H1 (cell line): Measurements from ENCODE around the gene KLHL29. TPM values are rescaled to one million over a fixed set of nuclear protein-coding genes. Genes with fewer than 3 reads are reported as not detected.

ENCODE experiments used
- CTCF ChIA-PET: fragments of 300-600 bp; sonication (Branson Sonifier 250); formaldehyde crosslinking; loops from one replicate; lab custom pipeline; 2021; ENCODE audit not compliant: partially characterized antibody; lab: Charles Lee
- POLR2A ChIA-PET: fragments of 300-600 bp; sonication (Branson Sonifier 250); formaldehyde crosslinking; loops from one replicate; lab custom pipeline; 2021; ENCODE audit warnings: inconsistent platforms; ENCODE audit not compliant: partially characterized antibody; lab: Charles Lee
- DNase-seq, 2 experiments: peaks; one replicate each; pipeline versions ENCODE4 v3.0.0 to v3.0.0-alpha.2; 2010 to 2022; ENCODE audit warnings: low spot score in 2 of 2, low read depth in 1 of 2, mixed read lengths in 1 of 2
- FAIRE-seq: peaks from 2 replicates; lab custom pipeline; 2011; peaks lifted over from hg19 to GRCh38; lab: Jason Lieb, UNC
- H2AFZ ChIP-seq: 2 replicates; pipeline ENCODE4 v1.8.1; 2012; ENCODE audit warnings: low read length, inconsistent platforms
- H2AK5ac ChIP-seq: 2 replicates; pipeline ENCODE4 v1.6.1; 2013; ENCODE audit warnings: low read depth, low read length
- H2BK120ac ChIP-seq: replicated peaks from 2 replicates; pipeline ENCODE3; 2013; ENCODE audit warnings: low read depth, low read length, inconsistent platforms
- H2BK12ac ChIP-seq: 2 replicates; pipeline ENCODE4 v1.6.1; 2013; ENCODE audit warnings: low read depth, low read length
- H2BK15ac ChIP-seq: 2 replicates; pipeline ENCODE4 v1.6.1; 2013; ENCODE audit warnings: low read length
- H2BK20ac ChIP-seq: 2 replicates; pipeline ENCODE4 v1.6.1; 2013; ENCODE audit warnings: low read length
- H2BK5ac ChIP-seq: 2 replicates; pipeline ENCODE4 v1.6.1; 2013; ENCODE audit warnings: low read depth, low read length
- H3K14ac ChIP-seq: 2 replicates; pipeline ENCODE4 v1.6.1; 2013; ENCODE audit warnings: inconsistent platforms; ENCODE audit not compliant: insufficient read length
- H3K18ac ChIP-seq: 2 replicates; pipeline ENCODE4 v1.6.1; 2013; ENCODE audit warnings: low read length; ENCODE audit errors: extremely low read depth
- H3K23ac ChIP-seq: 2 replicates; pipeline ENCODE4 v1.6.1; 2013; ENCODE audit warnings: inconsistent platforms; ENCODE audit not compliant: insufficient read length
- H3K23me2 ChIP-seq: 2 replicates; pipeline ENCODE4 v1.6.1; 2013; ENCODE audit warnings: low read depth, low read length
- H3K27ac ChIP-seq: 2 replicates; pipeline ENCODE4 v1.6.1; 2011; ENCODE audit warnings: low read depth, low read length, inconsistent platforms
- H3K27me3 ChIP-seq, 4 experiments: replicated peaks in 1 of 4; 1 replicate in 1 of 4; 2 replicates in 3 of 4; pipeline versions ENCODE4 v1.6.1 to v1.8.1; 2011 to 2013; ENCODE audit warnings: low read length in 3 of 4, mild to moderate bottlenecking in 3 of 4, inconsistent platforms in 2 of 4, mixed read lengths in 2 of 4, moderate library complexity in 1 of 4; ENCODE audit not compliant: control insufficient read depth in 3 of 4, insufficient read depth in 3 of 4; ENCODE audit errors: extremely low read depth in 1 of 4
- H3K36me3 ChIP-seq, 4 experiments: 2 replicates each; pipeline versions ENCODE4 v1.6.1 to v1.8.1; 2011 to 2013; ENCODE audit warnings: mild to moderate bottlenecking in 4 of 4, low read length in 3 of 4, moderate library complexity in 2 of 4, control low read depth in 1 of 4, inconsistent platforms in 1 of 4; ENCODE audit not compliant: insufficient read depth in 4 of 4, control insufficient read depth in 2 of 4
- H3K4ac ChIP-seq: replicated peaks from 2 replicates; pipeline ENCODE3; 2013; ENCODE audit warnings: low read length, low read depth, mixed read lengths, inconsistent platforms; ENCODE audit not compliant: insufficient read length
- H3K4me1 ChIP-seq, 4 experiments: replicated peaks in 1 of 4; 1 replicate in 1 of 4; 2 replicates in 3 of 4; pipeline versions ENCODE4 v1.6.1 to v1.8.1; 2011 to 2013; ENCODE audit warnings: low read length in 3 of 4, inconsistent platforms in 2 of 4, mixed read lengths in 1 of 4; ENCODE audit not compliant: insufficient read depth in 4 of 4, control insufficient read depth in 3 of 4
- H3K4me2 ChIP-seq, 2 experiments: 2 replicates each; pipeline versions ENCODE4 v1.6.1 to v1.8.1; 2011 to 2013; ENCODE audit warnings: low read depth in 2 of 2, low read length in 2 of 2, control low read depth in 1 of 2, inconsistent platforms in 1 of 2, mild to moderate bottlenecking in 1 of 2; ENCODE audit not compliant: insufficient read depth in 1 of 2
- H3K4me3 ChIP-seq, 4 experiments: fragments of 200-600, 300-600 bp in 1 of 4; sonication (generic), shearing (Covaris generic), sonication (Bioruptor Twin) in 1 of 4; 2 replicates each; pipeline versions ENCODE4 v1.5.1 to v1.8.1; 2011 to 2016; ENCODE audit warnings: low read length in 4 of 4, low read depth in 3 of 4, control low read depth in 2 of 4, inconsistent platforms in 2 of 4, mild to moderate bottlenecking in 2 of 4, mixed read lengths in 1 of 4, moderate library complexity in 1 of 4; ENCODE audit not compliant: insufficient read depth in 2 of 4; ENCODE audit errors: extremely low read depth in 1 of 4
- H3K56ac ChIP-seq: replicated peaks from 2 replicates; pipeline ENCODE3; 2013; ENCODE audit warnings: low read depth, mild to moderate bottlenecking, mixed read lengths, low read length, inconsistent platforms; ENCODE audit not compliant: insufficient read length
- H3K79me1 ChIP-seq: 2 replicates; pipeline ENCODE4 v1.6.1; 2013; ENCODE audit warnings: low read depth, low read length, control low read depth
- H3K79me2 ChIP-seq, 2 experiments: 2 replicates each; pipeline versions ENCODE4 v1.6.1 to v1.8.1; 2012 to 2013; ENCODE audit warnings: low read length in 2 of 2, mild to moderate bottlenecking in 2 of 2, inconsistent platforms in 1 of 2; ENCODE audit not compliant: insufficient read depth in 2 of 2, control insufficient read depth in 1 of 2
- H3K9ac ChIP-seq, 4 experiments: replicated peaks in 1 of 4; 1 replicate in 1 of 4; 2 replicates in 3 of 4; pipeline versions ENCODE4 v1.6.1 to v1.8.1; 2011 to 2013; ENCODE audit warnings: low read depth in 3 of 4, low read length in 3 of 4, control low read depth in 2 of 4, mild to moderate bottlenecking in 2 of 4, moderate library complexity in 2 of 4, inconsistent platforms in 1 of 4; ENCODE audit errors: extremely low read depth in 1 of 4
- H3K9me3 ChIP-seq, 2 experiments: 2 replicates each; pipeline versions ENCODE4 v1.6.1 to v1.8.1; 2012 to 2013; ENCODE audit warnings: mild to moderate bottlenecking in 2 of 2, moderate library complexity in 2 of 2, control low read depth in 1 of 2, inconsistent platforms in 1 of 2, low read depth in 1 of 2, low read length in 1 of 2, mixed read lengths in 1 of 2; ENCODE audit not compliant: insufficient read depth in 2 of 2
- H4K20me1 ChIP-seq, 2 experiments: replicated peaks in 1 of 2; 2 replicates each; pipeline versions ENCODE3 to v1.8.1; 2011 to 2013; ENCODE audit warnings: inconsistent platforms in 2 of 2, low read length in 2 of 2, mild to moderate bottlenecking in 1 of 2; ENCODE audit not compliant: insufficient read depth in 2 of 2, control insufficient read depth in 1 of 2
- H4K5ac ChIP-seq: 2 replicates; pipeline ENCODE4 v1.6.1; 2013; ENCODE audit warnings: low read length, low read depth, mixed read lengths, inconsistent platforms; ENCODE audit not compliant: insufficient read length
- H4K8ac ChIP-seq: 2 replicates; pipeline ENCODE4 v1.8.0; 2013; ENCODE audit warnings: mild to moderate bottlenecking, moderate library complexity, low read length, inconsistent platforms; ENCODE audit not compliant: insufficient read depth; ENCODE audit errors: extremely low read depth
- H4K91ac ChIP-seq: replicated peaks from 2 replicates; pipeline ENCODE3; 2013; ENCODE audit warnings: low read length, mixed read lengths, inconsistent platforms; ENCODE audit not compliant: insufficient read length
- ATF2 ChIP-seq: IDR thresholded peaks from 2 replicates; pipeline ENCODE4 v1.6.1; 2012; ENCODE audit warnings: low read length, inconsistent platforms
- CBX8 ChIP-seq: fragments of 300-800, 300-1000 bp; sonication (generic); IDR thresholded peaks from 2 replicates; pipeline ENCODE4 v1.7.1; 2016; ENCODE audit warnings: low read depth, low read length, borderline replicate concordance
- GTF2F1 ChIP-seq: IDR thresholded peaks from 2 replicates; pipeline ENCODE4 v1.6.1; 2012; ENCODE audit warnings: low read depth, low read length, improper control_type of control experiment, borderline replicate concordance
- RNF2 ChIP-seq: fragments of 200-900, 300-1000 bp; sonication (generic); IDR thresholded peaks from 2 replicates; pipeline ENCODE4 v1.7.1; 2016; ENCODE audit warnings: borderline replicate concordance, low read depth, mild to moderate bottlenecking, antibody characterized with exemption, low read length; ENCODE audit not compliant: poor library complexity, severe bottlenecking; ENCODE audit errors: missing control alignments
- RXRA ChIP-seq: IDR thresholded peaks from 2 replicates; pipeline ENCODE4 v1.6.1; 2011; ENCODE audit warnings: low read depth, mild to moderate bottlenecking, low read length, moderate library complexity; ENCODE audit not compliant: insufficient read depth
- SIN3A ChIP-seq, 2 experiments: IDR thresholded peaks in 1 of 2; conservative IDR thresholded peaks in 1 of 2; 2 replicates each; pipeline ENCODE4 v1.6.1; 2011 to 2012; ENCODE audit warnings: low read length in 2 of 2, improper control_type of control experiment in 1 of 2, low read depth in 1 of 2, mild to moderate bottlenecking in 1 of 2
- SIX5 ChIP-seq: IDR thresholded peaks from 2 replicates; pipeline ENCODE4 v1.6.1; 2011; ENCODE audit warnings: mild to moderate bottlenecking, low read depth, low read length
- SP1 ChIP-seq: IDR thresholded peaks from 2 replicates; pipeline ENCODE4 v1.6.1; 2011; ENCODE audit warnings: low read depth, low read length
- USF2 ChIP-seq: IDR thresholded peaks from 2 replicates; pipeline ENCODE4 v1.6.1; 2011; ENCODE audit warnings: low read length, improper control_type of control experiment
- WGBS, 2 experiments: shearing (Covaris generic) in 1 of 2; methylation state at CpG; one replicate each; pipeline versions ENCODE4 v1.1.6 to v1.1.7; 2013 to 2015; ENCODE audit warnings: low lambda C conversion rate in 2 of 2, mixed read lengths in 2 of 2, inconsistent platforms in 1 of 2, low coverage in 1 of 2, missing lambda C conversion rate in 1 of 2; ENCODE audit not compliant: insufficient replicate concordance in 2 of 2, insufficient coverage in 1 of 2, insufficient read length in 1 of 2; ENCODE audit errors: extremely low coverage in 1 of 2, missing lambda C conversion rate in 1 of 2; 5-methylcytosine and 5-hydroxymethylcytosine counted together
- polyA plus RNA-seq, 7 experiments: library from polyadenylated mRNA; depleted of rRNA in 3 of 7; stranded (reverse) in 5 of 7; unstranded in 2 of 7; fragments of >200 nt in 5 of 7; fragments of 200-250 nt in 2 of 7; gene quantifications; 1 replicate in 5 of 7; 2 replicates in 1 of 7; 4 replicates in 1 of 7; pipeline versions ENCODE4 v1.2.1 to v1.2.3, GENCODE V29; 2011 to 2013; ENCODE audit warnings: missing spikeins in 2 of 7, mixed read lengths in 2 of 7
- total RNA-seq: library from RNA; stranded (reverse); fragmentation: NEBNext Ultra II Directional; extraction: Animal tissue kit (Norgen Biotek cat#: 25700); gene quantifications from 2 replicates; pipeline ENCODE4 v1.2.1, GENCODE V29; 2021
- TF ChIP-seq, protein P1 (sequence below): IDR thresholded peaks from 2 replicates; pipeline ENCODE4 v1.6.1; 2012; ENCODE audit warnings: inconsistent platforms

Gene KLHL29
- total and polyA plus RNA-seq, 2 of the 8 experiments (the other 6 are each of a cell fraction or from before 2014, with no cell fraction given) = 1.1 to 4.7 TPM

GRCh38 chr2:23543728-23544127, 158.7 kb downstream of the KLHL29 start:
- no peak overlapping the region for H3K14ac ChIP-seq
- no peak overlapping the region for H3K56ac ChIP-seq
- no peak overlapping the region for H3K4me3 ChIP-seq
- H3K23me2 ChIP-seq = no peaks in the 10 kb centered on the region; the same call in 1 of the 2 replicates
- H3K4me1 ChIP-seq = peaks cover 0 to 2% (median 0%) of the 10 kb centered on the region in 4 experiments; a peak in 2 of 7 replicates
- H2AK5ac ChIP-seq = no peak overlapping the region
- no peak overlapping the region for H2BK15ac ChIP-seq
- no peak overlapping the region for H2BK5ac ChIP-seq
- WGBS, 2 experiments = 90% methylated on average over 9 of the region's 9 CpGs; no CpG with 5 or more reads in 1 of the 2 experiments
- H2BK120ac ChIP-seq = no peak overlapping the region
- no peaks in the 10 kb centered on the region for H3K79me2 ChIP-seq
- H3K36me3 ChIP-seq = no peaks in the 10 kb centered on the region
- H3K9ac ChIP-seq = no peak overlapping the region
- no peaks in the 10 kb centered on the region for H3K27me3 ChIP-seq
- H3K27ac ChIP-seq = no peak overlapping the region
- no peaks in the 10 kb centered on the region for H3K79me1 ChIP-seq
- H2AFZ ChIP-seq = no peak overlapping the region
- no peak overlapping the region for H4K91ac ChIP-seq
- no peak overlapping the region for H4K5ac ChIP-seq
- no peak overlapping the region; the same call in 1 of the 2 replicates for H4K8ac ChIP-seq
- H4K20me1 ChIP-seq = no peaks in the 10 kb centered on the region
- no peak overlapping the region for H2BK12ac ChIP-seq
- POLR2A ChIA-PET = no interaction called here
- no peaks in the 10 kb centered on the region for H3K9me3 ChIP-seq
- no peak overlapping the region for H3K18ac ChIP-seq
- FAIRE-seq (no peak), DNase-seq (no peak)
- no peak overlapping the region for H3K4ac ChIP-seq
- CTCF ChIA-PET = interaction anchor here (0.8 to 1.5 kb wide), 2 partner anchors 17 to 52 kb away, joined by 3 to 7 read pairs; no protein-coding TSS in a partner anchor
- no peak overlapping the region for H3K23ac ChIP-seq
- H3K4me2 ChIP-seq = no peak overlapping the region
- H2BK20ac ChIP-seq = no peak overlapping the region
- no peak for TF ChIP-seq SIN3A (conservative IDR thresholded peaks at IDR 0.05 in 1 of 2, IDR thresholded peaks at IDR 0.05 in 1 of 2; ENCODE audit: low read depth in 1 of 2, low read length in 2 of 2)
- no peak for TF ChIP-seq RNF2
- no peak for TF ChIP-seq GTF2F1
- TF ChIP-seq RXRA = no peak
- TF ChIP-seq SIX5 = no peak
- no peak for TF ChIP-seq ATF2
- no peak for TF ChIP-seq CBX8
- no peak for TF ChIP-seq USF2
- TF ChIP-seq, protein P1, sequence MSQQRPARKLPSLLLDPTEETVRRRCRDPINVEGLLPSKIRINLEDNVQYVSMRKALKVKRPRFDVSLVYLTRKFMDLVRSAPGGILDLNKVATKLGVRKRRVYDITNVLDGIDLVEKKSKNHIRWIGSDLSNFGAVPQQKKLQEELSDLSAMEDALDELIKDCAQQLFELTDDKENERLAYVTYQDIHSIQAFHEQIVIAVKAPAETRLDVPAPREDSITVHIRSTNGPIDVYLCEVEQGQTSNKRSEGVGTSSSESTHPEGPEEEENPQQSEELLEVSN = no peak
- TF ChIP-seq SP1 = no peak
